SK-N-SH treated with all-trans-retinoic acid at 6 μM for 48 hours (cell line): ENCODE results near the gene WIPF1.

ENCODE experiments used
- ATAC-seq: fragments of 200-7000 bp; cut with Tn5 transposase; 3 replicates; pipeline ENCODE4 v1.9.1; 2020; ENCODE audit warnings: mild to moderate bottlenecking, moderate library complexity
- ARNTL ChIP-seq: fragments of 450-650 bp; formaldehyde crosslinking; IDR thresholded peaks from 2 replicates; pipeline ENCODE4 v1.5.0; 2020; ENCODE audit warnings: low read depth, mild to moderate bottlenecking, moderate library complexity, borderline replicate concordance
- BACH2 ChIP-seq: fragments of 250-450 bp; sonication (Bioruptor Pico); IDR thresholded peaks from 2 replicates; pipeline ENCODE4 v1.9.0; 2021; ENCODE audit warnings: mild to moderate bottlenecking, borderline replicate concordance
- CREB5 ChIP-seq: fragments of 250-450 bp; sonication (Bioruptor Pico); IDR thresholded peaks from 2 replicates; pipeline ENCODE4 v1.5.1; 2020; ENCODE audit warnings: low read depth, mild to moderate bottlenecking, moderate library complexity
- CSDC2 ChIP-seq: fragments of 250-450 bp; sonication (Bioruptor Pico); IDR thresholded peaks from 2 replicates; pipeline ENCODE4 v1.5.0; 2020; ENCODE audit warnings: mild to moderate bottlenecking, moderate library complexity
- CSRNP3 ChIP-seq: fragments of 250-450 bp; sonication (Bioruptor Pico); IDR thresholded peaks from 2 replicates; pipeline ENCODE4 v1.5.1; 2021; ENCODE audit warnings: mild to moderate bottlenecking, moderate library complexity
- ESRRG ChIP-seq: fragments of 250-450 bp; sonication (Bioruptor Pico); IDR thresholded peaks from 2 replicates; pipeline ENCODE4 v1.6.1; 2021; ENCODE audit warnings: mild to moderate bottlenecking
- GLIS3 ChIP-seq: fragments of 250-450 bp; sonication (Bioruptor Pico); IDR thresholded peaks from 2 replicates; pipeline ENCODE4 v1.5.0; 2020; ENCODE audit warnings: mild to moderate bottlenecking, moderate library complexity
- ISL1 ChIP-seq: fragments of 250-450 bp; sonication (Bioruptor Pico); IDR thresholded peaks from 2 replicates; pipeline ENCODE4 v2.1.2; 2022; ENCODE audit warnings: mild to moderate bottlenecking, moderate library complexity
- OSR1 ChIP-seq: fragments of 250-450 bp; sonication (Bioruptor Pico); IDR thresholded peaks from 2 replicates; pipeline ENCODE4 v1.8.0; 2022; ENCODE audit warnings: moderate library complexity, mild to moderate bottlenecking, inconsistent platforms
- PATZ1 ChIP-seq: fragments of 250-450 bp; sonication (Bioruptor Pico); IDR thresholded peaks from 2 replicates; pipeline ENCODE4 v1.8.0; 2020; ENCODE audit warnings: mild to moderate bottlenecking, moderate library complexity, borderline replicate concordance
- POU6F1 ChIP-seq: fragments of 250-450 bp; sonication (Bioruptor Pico); IDR thresholded peaks from 2 replicates; pipeline ENCODE4 v1.8.0; 2021; ENCODE audit warnings: low read depth, mild to moderate bottlenecking, moderate library complexity, borderline replicate concordance
- PPARA ChIP-seq: fragments of 250-450 bp; sonication (Bioruptor Pico); IDR thresholded peaks from 2 replicates; pipeline ENCODE4 v1.5.0; 2020; ENCODE audit warnings: mild to moderate bottlenecking, borderline replicate concordance
- RARB ChIP-seq: fragments of 250-450 bp; sonication (Bioruptor Pico); IDR thresholded peaks from 2 replicates; pipeline ENCODE4 v1.8.0; 2021; ENCODE audit warnings: mild to moderate bottlenecking, moderate library complexity
- SNAI2 ChIP-seq: fragments of 250-450 bp; sonication (Bioruptor Pico); IDR thresholded peaks from 2 replicates; pipeline ENCODE4 v1.5.0; 2020; ENCODE audit warnings: mild to moderate bottlenecking, moderate library complexity
- TCF4 ChIP-seq: fragments of 250-450 bp; sonication (Bioruptor Pico); IDR thresholded peaks from 2 replicates; pipeline ENCODE4 v1.8.0; 2021; ENCODE audit warnings: mild to moderate bottlenecking, moderate library complexity, borderline replicate concordance
- TOX ChIP-seq: fragments of 250-450 bp; sonication (Bioruptor Pico); IDR thresholded peaks from 2 replicates; pipeline ENCODE4 v1.8.0; 2021; ENCODE audit warnings: mild to moderate bottlenecking, moderate library complexity, borderline replicate concordance
- TSHZ2 ChIP-seq: fragments of 250-450 bp; sonication (Bioruptor Pico); IDR thresholded peaks from 2 replicates; pipeline ENCODE4 v1.5.0; 2020; ENCODE audit warnings: mild to moderate bottlenecking, moderate library complexity
- ZFP3 ChIP-seq: fragments of 250-450 bp; sonication (Bioruptor Pico); IDR thresholded peaks from 2 replicates; pipeline ENCODE4 v1.5.0; 2020; ENCODE audit warnings: mild to moderate bottlenecking, moderate library complexity
- ZFP30 ChIP-seq: fragments of 450-650 bp; formaldehyde crosslinking; IDR thresholded peaks from 2 replicates; pipeline ENCODE4 v1.5.0; 2022; ENCODE audit warnings: mild to moderate bottlenecking, moderate library complexity
- ZNF565 ChIP-seq: fragments of 450-650 bp; formaldehyde crosslinking; conservative IDR thresholded peaks from 2 replicates; pipeline ENCODE4 v1.5.0; 2020; ENCODE audit warnings: low read depth, mild to moderate bottlenecking, moderate library complexity
- ZNF70 ChIP-seq: fragments of 450-650 bp; formaldehyde crosslinking; IDR thresholded peaks from 2 replicates; pipeline ENCODE4 v1.5.0; 2020; ENCODE audit warnings: mild to moderate bottlenecking, moderate library complexity
- ZNF8 ChIP-seq: fragments of 450-650 bp; formaldehyde crosslinking; IDR thresholded peaks from 2 replicates; pipeline ENCODE4 v1.5.0; 2020; ENCODE audit warnings: mild to moderate bottlenecking, moderate library complexity

The WIPF1 gene

GRCh38 chr2:174597345-174598047, at the start of gene WIPF1:
Gene WIPF1, minus strand, starts transcription at chr2:174597804. Its CDS starts 12,231 bp downstream, at chr2:174585573.
- TF ChIP-seq TOX (CRISPR knock-in tag) (no peak), BACH2 (CRISPR knock-in tag) (no peak), TCF4 (CRISPR knock-in tag) (no peak), TSHZ2 (CRISPR knock-in tag) (0 out of 2 replicates have a peak, but pooled peaks have one; percentile 15), ARNTL (CRISPR knock-in tag) (no peak), RARB (CRISPR knock-in tag) (no peak), ISL1 (CRISPR knock-in tag) (peak; percentile 81), SNAI2 (no peak), ZFP30 (CRISPR knock-in tag) (no peak), PPARA (CRISPR knock-in tag) (no peak), POU6F1 (CRISPR knock-in tag) (0 out of 2 replicates have a peak, but pooled peaks have one; percentile 24), GLIS3 (CRISPR knock-in tag) (no peak), CSRNP3 (CRISPR knock-in tag) (no peak), PATZ1 (CRISPR knock-in tag) (no peak)
- peak; percentile 51 for ATAC-seq

- TF ChIP-seq ZNF70 (CRISPR knock-in tag), result no peak
- no peak for TF ChIP-seq ARNTL (CRISPR knock-in tag)
- TF ChIP-seq, all 23 proteins: peak for 0
- ATAC-seq, result no peak
Measured at GRCh38 chr2:174645296-174645695, 47.7 kb upstream of the WIPF1 start.

- no peak for ATAC-seq
- TF ChIP-seq CREB5, result no peak
- TF ChIP-seq PATZ1 (CRISPR knock-in tag), result no peak
- no peak for TF ChIP-seq BACH2 (CRISPR knock-in tag)
- no peak for TF ChIP-seq PPARA (CRISPR knock-in tag)
- TF ChIP-seq ZNF565 (CRISPR knock-in tag), result no peak
- no peak for TF ChIP-seq ARNTL (CRISPR knock-in tag)
- no peak for TF ChIP-seq ISL1 (CRISPR knock-in tag)
- no peak for TF ChIP-seq TCF4 (CRISPR knock-in tag)
- no peak for TF ChIP-seq CSDC2 (CRISPR knock-in tag)
- no peak for TF ChIP-seq ZFP30 (CRISPR knock-in tag)
- no peak for TF ChIP-seq TOX (CRISPR knock-in tag)
- no peak for TF ChIP-seq RARB (CRISPR knock-in tag)
- no peak for TF ChIP-seq ZFP3 (CRISPR knock-in tag)
- no peak for TF ChIP-seq ESRRG (CRISPR knock-in tag)
- no peak for TF ChIP-seq ZNF8 (CRISPR knock-in tag)
- no peak for TF ChIP-seq ZNF70 (CRISPR knock-in tag)
- no peak for TF ChIP-seq OSR1 (CRISPR knock-in tag)
- TF ChIP-seq POU6F1 (CRISPR knock-in tag), result no peak
- no peak for TF ChIP-seq GLIS3 (CRISPR knock-in tag)
Measured at GRCh38 chr2:174644406-174644805, 46.8 kb upstream of the WIPF1 start.
